H9 (cell line): Measurements from ENCODE around the gene GASK1B. TPM values are rescaled to one million over a fixed set of nuclear protein-coding genes. Genes with fewer than 3 reads are reported as not detected.

Experiments used
- DNase-seq: peaks from one replicate; pipeline ENCODE4 v3.0.0-alpha.2; 2017
- H2AFZ ChIP-seq: one replicate; pipeline ENCODE4 v1.6.1; 2013; ENCODE audit warnings: mild to moderate bottlenecking, low read length, control low read depth, moderate library complexity
- H2AK5ac ChIP-seq: 2 replicates; pipeline ENCODE4 v1.6.1; 2013; ENCODE audit warnings: low read length, control low read depth, mixed read lengths; ENCODE audit not compliant: insufficient read length
- H2BK120ac ChIP-seq: one replicate; pipeline ENCODE4 v1.6.1; 2013; ENCODE audit warnings: low read depth, mild to moderate bottlenecking, low read length, control low read depth, inconsistent platforms; ENCODE audit not compliant: poor library complexity, severe bottlenecking
- H2BK12ac ChIP-seq: 2 replicates; pipeline ENCODE4 v1.6.1; 2013; ENCODE audit warnings: low read length, control low read depth, mixed read lengths, low read depth; ENCODE audit not compliant: insufficient read length
- H2BK15ac ChIP-seq: 2 replicates; pipeline ENCODE4 v1.6.1; 2013; ENCODE audit warnings: low read depth, low read length, control low read depth
- H2BK20ac ChIP-seq: one replicate; pipeline ENCODE4 v1.6.1; 2013; ENCODE audit warnings: low read depth, mild to moderate bottlenecking, low read length, control low read depth, inconsistent platforms; ENCODE audit not compliant: poor library complexity, severe bottlenecking
- H2BK5ac ChIP-seq: 2 replicates; pipeline ENCODE4 v1.6.1; 2013; ENCODE audit warnings: low read length, control low read depth, mixed read lengths; ENCODE audit not compliant: insufficient read length
- H3K14ac ChIP-seq: 2 replicates; pipeline ENCODE4 v1.6.1; 2013; ENCODE audit warnings: low read length, control low read depth; ENCODE audit not compliant: insufficient read depth
- H3K18ac ChIP-seq: 2 replicates; pipeline ENCODE4 v1.6.1; 2013; ENCODE audit warnings: low read depth, mild to moderate bottlenecking, mixed read lengths, low read length, control low read depth; ENCODE audit not compliant: insufficient read length
- H3K23ac ChIP-seq: 2 replicates; pipeline ENCODE4 v1.6.1; 2013; ENCODE audit warnings: low read length, control low read depth, mixed read lengths, low read depth; ENCODE audit not compliant: insufficient read length
- H3K23me2 ChIP-seq: 2 replicates; pipeline ENCODE4 v1.6.1; 2013; ENCODE audit warnings: low read depth, mild to moderate bottlenecking, mixed read lengths, low read length, control low read depth; ENCODE audit not compliant: insufficient read length, poor library complexity, severe bottlenecking
- H3K27ac ChIP-seq: 2 replicates; pipeline ENCODE4 v1.5.1; 2013; ENCODE audit warnings: low read length, control low read depth, mixed read lengths, low read depth; ENCODE audit not compliant: insufficient read length
- H3K27me3 ChIP-seq: 2 replicates; pipeline ENCODE4 v1.6.1; 2013; ENCODE audit warnings: low read length, control low read depth, inconsistent platforms; ENCODE audit not compliant: insufficient read depth
- H3K4ac ChIP-seq: 2 replicates; pipeline ENCODE4 v1.6.1; 2013; ENCODE audit warnings: low read depth, mild to moderate bottlenecking, control low read depth, inconsistent platforms, low read length, moderate library complexity
- H3K4me1 ChIP-seq: 2 replicates; pipeline ENCODE4 v1.6.1; 2013; ENCODE audit warnings: low read length, control low read depth, inconsistent platforms; ENCODE audit not compliant: insufficient read depth
- H3K4me2 ChIP-seq: 2 replicates; pipeline ENCODE4 v1.6.1; 2013; ENCODE audit warnings: low read length, control low read depth, mixed read lengths; ENCODE audit not compliant: insufficient read length, insufficient read depth
- H3K56ac ChIP-seq: 2 replicates; pipeline ENCODE4 v1.6.1; 2013; ENCODE audit warnings: low read depth, mild to moderate bottlenecking, mixed read lengths, low read length, control low read depth; ENCODE audit not compliant: insufficient read length
- H3K79me1 ChIP-seq: 2 replicates; pipeline ENCODE4 v1.6.1; 2013; ENCODE audit warnings: low read depth, mild to moderate bottlenecking, moderate library complexity, low read length, control low read depth, inconsistent platforms; ENCODE audit not compliant: insufficient read depth, poor library complexity, severe bottlenecking
- H3K79me2 ChIP-seq: 2 replicates; pipeline ENCODE4 v1.6.1; 2013; ENCODE audit warnings: low read length, control low read depth, inconsistent platforms; ENCODE audit not compliant: insufficient read depth
- H3K9ac ChIP-seq: 2 replicates; pipeline ENCODE4 v1.6.1; 2013; ENCODE audit warnings: low read length, control low read depth, mixed read lengths; ENCODE audit not compliant: insufficient read length; ENCODE audit errors: extremely low read depth
- H3K9me3 ChIP-seq: one replicate; pipeline ENCODE4 v1.6.1; 2013; ENCODE audit warnings: low read depth, low read length, inconsistent platforms; ENCODE audit not compliant: control insufficient read depth
- H3T11ph ChIP-seq: one replicate; pipeline ENCODE4 v1.6.1; 2013; ENCODE audit warnings: mild to moderate bottlenecking, low read length, control low read depth, inconsistent platforms
- H4K20me1 ChIP-seq: one replicate; pipeline ENCODE4 v1.6.1; 2013; ENCODE audit not compliant: control insufficient read depth, insufficient read length, insufficient read depth
- H4K5ac ChIP-seq: 2 replicates; pipeline ENCODE4 v1.6.1; 2013; ENCODE audit warnings: low read depth, mild to moderate bottlenecking, mixed read lengths, low read length, control low read depth; ENCODE audit not compliant: insufficient read length
- H4K8ac ChIP-seq: replicated peaks from 2 replicates; pipeline ENCODE4 v1.6.1; 2013; ENCODE audit warnings: low read length, control low read depth, mixed read lengths, low read depth; ENCODE audit not compliant: insufficient read length
- H4K91ac ChIP-seq: 2 replicates; pipeline ENCODE4 v1.6.1; 2013; ENCODE audit warnings: low read depth, mild to moderate bottlenecking, moderate library complexity, mixed read lengths, low read length, control low read depth; ENCODE audit not compliant: insufficient read length
- H3K27ac Mint-ChIP-seq, 3 experiments: 2 replicates in 2 of 3; 3 replicates in 1 of 3; pipeline ENCODE4 v1.8.0; 2020 to 2021; ENCODE audit warnings: mixed read lengths in 3 of 3, mild to moderate bottlenecking in 1 of 3, moderate library complexity in 1 of 3
- H3K27me3 Mint-ChIP-seq: 2 replicates; pipeline ENCODE4 v1.8.0; 2021; ENCODE audit warnings: low read depth, mild to moderate bottlenecking, moderate library complexity, mixed read lengths
- H3K36me3 Mint-ChIP-seq, 3 experiments: 2 replicates in 2 of 3; 3 replicates in 1 of 3; pipeline ENCODE4 v1.8.0; 2020 to 2021; ENCODE audit warnings: low read depth in 3 of 3, mixed read lengths in 3 of 3; ENCODE audit not compliant: insufficient read depth in 1 of 3
- H3K4me1 Mint-ChIP-seq, 2 experiments: 2 replicates each; pipeline ENCODE4 v1.8.0; 2020; ENCODE audit warnings: mixed read lengths in 2 of 2
- H3K4me3 Mint-ChIP-seq, 2 experiments: 2 replicates in 1 of 2; 3 replicates in 1 of 2; pipeline ENCODE4 v1.8.0; 2020 to 2021; ENCODE audit warnings: mild to moderate bottlenecking in 2 of 2, mixed read lengths in 2 of 2, moderate library complexity in 1 of 2
- H3K9me3 Mint-ChIP-seq, 2 experiments: 2 replicates in 1 of 2; 3 replicates in 1 of 2; pipeline ENCODE4 v1.8.0; 2020; ENCODE audit warnings: mild to moderate bottlenecking in 2 of 2, mixed read lengths in 2 of 2, moderate library complexity in 1 of 2
- WGBS: extraction: QIAGEN DNeasy Blood & Tissue Kit; methylation state at CpG from one replicate; pipeline ENCODE4 v1.1.7; 2013; ENCODE audit warnings: missing lambda C conversion rate, low lambda C conversion rate, mixed read lengths; ENCODE audit not compliant: insufficient read length; ENCODE audit errors: extremely low coverage; 5-methylcytosine and 5-hydroxymethylcytosine counted together
- total RNA-seq: library from RNA; stranded (reverse); gene quantifications from 2 replicates; pipeline ENCODE4 v1.2.1, GENCODE V29; 2021
- TF ChIP-seq, protein P1 (sequence below): fragments of 200-600 bp; sonication (generic); conservative IDR thresholded peaks from 3 replicates; pipeline ENCODE4 v1.8.0; 2021; ENCODE audit warnings: antibody characterized with exemption, mild to moderate bottlenecking

The GASK1B gene
- total RNA-seq, 1 experiment from 2014 or later: not detected

DNA sequence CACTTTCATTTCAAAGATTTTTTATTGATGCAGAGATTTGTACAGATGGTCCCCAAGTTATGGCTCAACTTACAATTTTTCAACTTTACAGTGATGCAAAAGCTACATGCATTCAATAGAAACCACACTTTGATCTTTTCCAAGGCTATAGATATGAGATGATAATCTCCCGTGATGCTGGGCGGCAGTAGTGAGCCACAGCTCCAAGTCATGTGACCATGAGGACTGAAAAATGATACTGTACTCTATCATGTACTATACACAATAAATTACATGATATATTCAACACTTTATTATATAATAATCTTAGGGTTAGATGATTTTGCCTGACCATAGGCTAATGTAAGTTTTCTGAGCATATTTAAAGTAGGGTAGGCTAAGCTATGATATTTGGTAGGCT is 14.0 kb upstream of the GASK1B start:
- no peak overlapping the region for H3K18ac ChIP-seq
- no peak overlapping the region for H2AK5ac ChIP-seq
- H3K9ac ChIP-seq: no peak overlapping the region
- H3K79me2 ChIP-seq: no peaks in the 10 kb centered on the region
- H2BK5ac ChIP-seq: no peak overlapping the region
- WGBS: no CpG with 5 or more reads among the region's 2 CpGs
- no peak overlapping the region for H3K27ac Mint-ChIP-seq
- TF ChIP-seq, protein P1, sequence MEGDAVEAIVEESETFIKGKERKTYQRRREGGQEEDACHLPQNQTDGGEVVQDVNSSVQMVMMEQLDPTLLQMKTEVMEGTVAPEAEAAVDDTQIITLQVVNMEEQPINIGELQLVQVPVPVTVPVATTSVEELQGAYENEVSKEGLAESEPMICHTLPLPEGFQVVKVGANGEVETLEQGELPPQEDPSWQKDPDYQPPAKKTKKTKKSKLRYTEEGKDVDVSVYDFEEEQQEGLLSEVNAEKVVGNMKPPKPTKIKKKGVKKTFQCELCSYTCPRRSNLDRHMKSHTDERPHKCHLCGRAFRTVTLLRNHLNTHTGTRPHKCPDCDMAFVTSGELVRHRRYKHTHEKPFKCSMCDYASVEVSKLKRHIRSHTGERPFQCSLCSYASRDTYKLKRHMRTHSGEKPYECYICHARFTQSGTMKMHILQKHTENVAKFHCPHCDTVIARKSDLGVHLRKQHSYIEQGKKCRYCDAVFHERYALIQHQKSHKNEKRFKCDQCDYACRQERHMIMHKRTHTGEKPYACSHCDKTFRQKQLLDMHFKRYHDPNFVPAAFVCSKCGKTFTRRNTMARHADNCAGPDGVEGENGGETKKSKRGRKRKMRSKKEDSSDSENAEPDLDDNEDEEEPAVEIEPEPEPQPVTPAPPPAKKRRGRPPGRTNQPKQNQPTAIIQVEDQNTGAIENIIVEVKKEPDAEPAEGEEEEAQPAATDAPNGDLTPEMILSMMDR: no peak
- no peaks in the 10 kb centered on the region for H3K27me3 Mint-ChIP-seq
- DNase-seq: no peak
- H2BK12ac ChIP-seq: no peak overlapping the region
- no peak overlapping the region for H2BK15ac ChIP-seq
- H4K8ac ChIP-seq: no peak overlapping the region
- no peaks in the 10 kb centered on the region for H4K20me1 ChIP-seq
- H4K91ac ChIP-seq: no peak overlapping the region
- no peak overlapping the region for H3K56ac ChIP-seq
- no peaks in the 10 kb centered on the region for H3K79me1 ChIP-seq
- H2BK20ac ChIP-seq: no peak overlapping the region
- no peaks in the 10 kb centered on the region for H3K4me1 ChIP-seq
- no peaks in the 10 kb centered on the region for H3K9me3 Mint-ChIP-seq
- no peak overlapping the region for H3K14ac ChIP-seq
- H2AFZ ChIP-seq: no peak overlapping the region
- no peak overlapping the region for H3K27ac ChIP-seq
- no peaks in the 10 kb centered on the region for H3K9me3 ChIP-seq
- no peaks in the 10 kb centered on the region for H3K36me3 Mint-ChIP-seq
- no peak overlapping the region for H4K5ac ChIP-seq
- no peak overlapping the region for H3K4me3 Mint-ChIP-seq
- H3K23ac ChIP-seq: no peak overlapping the region
- no peaks in the 10 kb centered on the region for H3K27me3 ChIP-seq
- no peak overlapping the region for H3K4me2 ChIP-seq
- H3K4ac ChIP-seq: no peak overlapping the region
- no peaks in the 10 kb centered on the region for H3K4me1 Mint-ChIP-seq
- no peaks in the 10 kb centered on the region for H3K23me2 ChIP-seq
- H2BK120ac ChIP-seq: no peak overlapping the region
- no peak overlapping the region for H3T11ph ChIP-seq
